Medulla oblongata (tissue), 1 donor: Measurements from ENCODE around the gene SMARCC2.
"Not testable (repeated sequence)": the region's sequence is repeated elsewhere in the genome, so short reads cannot be mapped to it uniquely, and the experiment has no call there.

Experiments used
- DNase-seq: peaks from one replicate; pipeline ENCODE4 v3.0.0-alpha.2; 2015; ENCODE audit errors: extremely low spot score

The SMARCC2 gene

GRCh38 chr12:56163533-56164344, 25.5 kb downstream of the SMARCC2 start:
- no peak for DNase-seq

GRCh38 chr12:56162468-56163290, 26.6 kb downstream of the SMARCC2 start:
- no peak for DNase-seq

GRCh38 chr12:56161690-56162351, 27.5 kb downstream of the SMARCC2 start:
- no peak for DNase-seq

- no peak for DNase-seq
These were observed 28.2 kb downstream of the SMARCC2 start for GRCh38 chr12:56160894-56161689.

- DNase-seq = no peak
These were observed 29.0 kb downstream of the SMARCC2 start for GRCh38 chr12:56160193-56160763.

- no peak for DNase-seq
These were observed 29.6 kb downstream of the SMARCC2 start for GRCh38 chr12:56159482-56160192.

- peak; percentile 62 for DNase-seq
These were observed 30.3 kb downstream of the SMARCC2 start for GRCh38 chr12:56158926-56159461.

- peak; percentile 99 for DNase-seq
These were observed 31.0 kb downstream of the SMARCC2 start, which contains the start of gene MYL6 for GRCh38 chr12:56158029-56158925. TSS of gene MYL6 (plus strand) at chr12:56158359. CDS start at chr12:56158402, 43 bp downstream.

- peak; percentile 66 for DNase-seq
These were observed 31.9 kb downstream of the SMARCC2 start for GRCh38 chr12:56157201-56158028.

GRCh38 chr12:56156464-56157200, 32.7 kb downstream of the SMARCC2 start:
- not testable (repeated sequence) for DNase-seq

GRCh38 chr12:56155256-56155845, 33.9 kb downstream of the SMARCC2 start:
- no peak for DNase-seq

GRCh38 chr12:56154818-56155217, 34.5 kb downstream of the SMARCC2 start:
- DNase-seq = no peak

GRCh38 chr12:56154246-56154771, 35.0 kb downstream of the SMARCC2 start:
- DNase-seq = no peak

- DNase-seq = no peak
These were observed 35.6 kb downstream of the SMARCC2 start for GRCh38 chr12:56153678-56154065.

- DNase-seq = no peak
These were observed 36.3 kb downstream of the SMARCC2 start for GRCh38 chr12:56152756-56153677.
